A549 (cell line): Measurements from ENCODE around the gene PDE4D.

ENCODE experiments used
- CTCF ChIP-seq: fragments of >200 bp; sonication (Bioruptor Twin); formaldehyde crosslinking; IDR thresholded peaks from 3 replicates; pipeline ENCODE4 v1.5.1; 2016
- EHMT2 ChIP-seq: fragments of 200-600 bp; sonication (generic); IDR thresholded peaks from 2 replicates; pipeline ENCODE4 v1.6.1; 2016; ENCODE audit warnings: antibody characterized with exemption, low read depth, mild to moderate bottlenecking, moderate library complexity
- EP300 ChIP-seq, 2 experiments: fragments of >200 bp; sonication (Bioruptor Twin); formaldehyde crosslinking; IDR thresholded peaks; 2 replicates in 1 of 2; 3 replicates in 1 of 2; pipeline ENCODE4 v1.6.1; 2016 to 2017
- JUN ChIP-seq, 2 experiments: fragments of >200 bp; sonication (Bioruptor Twin); formaldehyde crosslinking; IDR thresholded peaks; 2 replicates in 1 of 2; 3 replicates in 1 of 2; pipeline ENCODE4 v1.6.1; 2016 to 2017
- MAX ChIP-seq: IDR thresholded peaks from 2 replicates; pipeline ENCODE4 v1.6.1; 2012
- MYC ChIP-seq: IDR thresholded peaks from 2 replicates; pipeline ENCODE4 v1.6.1; 2012; ENCODE audit warnings: mild to moderate bottlenecking, inconsistent platforms, low read length, improper control_type of control experiment, borderline replicate concordance
- PBX3 ChIP-seq: IDR thresholded peaks from 2 replicates; pipeline ENCODE4 v1.6.1; 2012
- POLR2A ChIP-seq: IDR thresholded peaks from 2 replicates; pipeline ENCODE4 v1.6.1; 2012; ENCODE audit warnings: mild to moderate bottlenecking, low read length
- RARB ChIP-seq: fragments of 250-450 bp; sonication (Bioruptor Pico); IDR thresholded peaks from 2 replicates; pipeline ENCODE4 v1.8.0; 2021; ENCODE audit warnings: mild to moderate bottlenecking, moderate library complexity

- no peak for TF ChIP-seq CTCF
- no peak for TF ChIP-seq POLR2A
- no peak for TF ChIP-seq RARB (CRISPR knock-in tag)
- no peak for TF ChIP-seq EHMT2
- TF ChIP-seq MYC: no peak
- TF ChIP-seq EP300 (IDR thresholded peaks at IDR 0.05): no peak
- no peak for TF ChIP-seq MAX
- TF ChIP-seq JUN (IDR thresholded peaks at IDR 0.05): no peak
- no peak for TF ChIP-seq PBX3
These were observed 93.1 kb downstream of the PDE4D start for GRCh38 chr5:59800347-59800893.
